ENCODE measurements around the gene MMP1.

Gene MMP1

DNA sequence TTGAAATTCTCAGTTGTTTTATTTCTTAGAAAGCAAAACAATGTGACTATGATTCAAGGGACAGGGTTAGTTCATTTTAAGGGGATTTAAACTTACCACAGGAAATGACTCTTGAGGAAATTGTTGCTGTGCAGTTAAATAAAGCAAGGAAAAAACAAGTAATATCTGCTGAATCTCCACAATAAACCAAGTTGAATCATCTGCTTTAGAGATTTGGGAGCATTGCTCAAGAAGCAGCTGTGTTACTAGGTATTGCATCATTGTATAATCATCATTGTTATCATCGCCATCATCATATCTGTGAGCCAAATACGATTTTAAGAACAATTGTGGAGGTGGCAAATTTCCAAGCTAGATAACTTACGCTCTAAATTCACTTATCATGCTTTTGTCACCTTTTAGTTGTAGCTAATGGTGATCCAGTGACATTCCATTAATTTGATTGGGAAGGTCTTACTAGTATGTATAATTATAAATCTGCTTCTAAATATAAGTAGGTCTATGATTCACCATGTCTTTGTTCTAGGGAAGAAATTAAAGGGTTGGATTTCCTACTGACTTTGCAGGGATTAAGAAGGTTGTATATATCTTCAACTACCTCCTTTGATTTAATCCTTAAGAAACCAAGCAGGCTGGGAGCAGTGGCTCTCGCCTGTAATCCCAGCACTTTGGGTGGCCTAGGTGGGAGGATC is 37.5 kb downstream of the MMP1 start:
- no peaks in the 10 kb centered on the region for H3K9me2 ChIP-seq (ENCODE audit: low read depth, low read length)
- H2AFZ ChIP-seq (ENCODE audit: low read length) = no peak overlapping the region
- no peaks in the 10 kb centered on the region for H3K36me3 ChIP-seq (ENCODE audit: insufficient read depth, low read length)
- H3K4me1 ChIP-seq (ENCODE audit: insufficient read depth, low read length, severe bottlenecking) = no peaks in the 10 kb centered on the region
- H3K9ac ChIP-seq (ENCODE audit: low read length) = no peak overlapping the region
- H3K27ac ChIP-seq (ENCODE audit: low read depth, low read length, poor library complexity, severe bottlenecking) = no peak overlapping the region
- no peaks in the 10 kb centered on the region for H3F3A ChIP-seq (ENCODE audit: insufficient read depth, low read length)
- no peaks in the 10 kb centered on the region for H3K27me3 ChIP-seq (ENCODE audit: insufficient read depth, low read length)
- no peaks in the 10 kb centered on the region for H4K20me1 ChIP-seq (ENCODE audit: insufficient read depth, low read length)
- TF ChIP-seq, protein P1, sequence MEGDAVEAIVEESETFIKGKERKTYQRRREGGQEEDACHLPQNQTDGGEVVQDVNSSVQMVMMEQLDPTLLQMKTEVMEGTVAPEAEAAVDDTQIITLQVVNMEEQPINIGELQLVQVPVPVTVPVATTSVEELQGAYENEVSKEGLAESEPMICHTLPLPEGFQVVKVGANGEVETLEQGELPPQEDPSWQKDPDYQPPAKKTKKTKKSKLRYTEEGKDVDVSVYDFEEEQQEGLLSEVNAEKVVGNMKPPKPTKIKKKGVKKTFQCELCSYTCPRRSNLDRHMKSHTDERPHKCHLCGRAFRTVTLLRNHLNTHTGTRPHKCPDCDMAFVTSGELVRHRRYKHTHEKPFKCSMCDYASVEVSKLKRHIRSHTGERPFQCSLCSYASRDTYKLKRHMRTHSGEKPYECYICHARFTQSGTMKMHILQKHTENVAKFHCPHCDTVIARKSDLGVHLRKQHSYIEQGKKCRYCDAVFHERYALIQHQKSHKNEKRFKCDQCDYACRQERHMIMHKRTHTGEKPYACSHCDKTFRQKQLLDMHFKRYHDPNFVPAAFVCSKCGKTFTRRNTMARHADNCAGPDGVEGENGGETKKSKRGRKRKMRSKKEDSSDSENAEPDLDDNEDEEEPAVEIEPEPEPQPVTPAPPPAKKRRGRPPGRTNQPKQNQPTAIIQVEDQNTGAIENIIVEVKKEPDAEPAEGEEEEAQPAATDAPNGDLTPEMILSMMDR (IDR thresholded peaks at IDR 0.05; ENCODE audit: low read length) = no peak
- no peak overlapping the region for H3K4me3 ChIP-seq (ENCODE audit: low read depth, low read length, poor library complexity, severe bottlenecking)
- H3K4me2 ChIP-seq (ENCODE audit: low read length) = no peak overlapping the region
- no peaks in the 10 kb centered on the region for H3K9me3 ChIP-seq (ENCODE audit: low read length)
- no peaks in the 10 kb centered on the region for H3K79me2 ChIP-seq (ENCODE audit: insufficient read depth, low read length)

DNA sequence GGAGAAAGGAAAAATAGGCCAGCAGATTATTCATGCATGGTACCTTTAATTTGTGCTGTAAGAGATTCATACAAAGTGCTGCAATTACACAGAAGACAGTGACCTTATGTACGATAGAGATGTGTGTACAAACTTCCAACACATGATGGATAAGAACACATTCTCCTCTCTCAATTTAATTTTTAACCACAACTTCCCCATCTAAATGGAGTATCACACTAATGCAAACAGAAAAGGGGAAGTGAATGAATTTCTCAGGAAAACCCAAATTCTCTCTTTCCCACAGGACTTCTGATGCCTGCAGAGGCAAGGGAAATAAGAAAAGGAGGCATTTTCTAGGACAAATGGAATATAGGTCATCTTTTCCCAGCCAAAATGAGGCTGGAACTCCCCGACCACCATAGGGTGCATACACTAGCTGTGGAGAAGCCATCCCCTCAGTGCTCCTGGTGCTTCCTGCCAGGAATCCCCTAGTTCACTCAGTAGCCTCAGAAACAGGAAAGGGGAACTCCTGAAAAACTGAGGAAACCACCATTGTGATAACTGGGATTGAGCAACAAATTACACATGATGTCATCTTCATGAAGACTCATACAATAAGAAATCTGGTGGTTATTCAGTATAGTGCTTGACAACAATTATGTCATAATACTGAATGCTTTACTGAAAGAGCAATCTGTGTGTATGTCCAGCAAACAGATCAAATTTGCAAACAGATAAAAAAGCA is 40.0 kb downstream of the MMP1 start:
- H3K4me1 ChIP-seq (ENCODE audit: insufficient read depth, low read length, severe bottlenecking) = no peaks in the 10 kb centered on the region
- H2AFZ ChIP-seq (ENCODE audit: low read length) = no peak overlapping the region
- TF ChIP-seq EZH2 (IDR thresholded peaks at IDR 0.05; ENCODE audit: borderline replicate concordance, low read length) = no peak
- TF ChIP-seq, protein P1 (IDR thresholded peaks at IDR 0.05; ENCODE audit: low read length) = no peak
- no peaks in the 10 kb centered on the region for H3K9me2 ChIP-seq (ENCODE audit: low read depth, low read length)
- no peaks in the 10 kb centered on the region for H3K9me3 ChIP-seq (ENCODE audit: low read length)
- H3K4me2 ChIP-seq (ENCODE audit: low read length) = no peak overlapping the region
- no peaks in the 10 kb centered on the region for H3K79me2 ChIP-seq (ENCODE audit: insufficient read depth, low read length)
- no peaks in the 10 kb centered on the region for H3F3A ChIP-seq (ENCODE audit: insufficient read depth, low read length)
- no peaks in the 10 kb centered on the region for H4K20me1 ChIP-seq (ENCODE audit: insufficient read depth, low read length)
- no peaks in the 10 kb centered on the region for H3K27me3 ChIP-seq (ENCODE audit: insufficient read depth, low read length)
- no peak overlapping the region for H3K9ac ChIP-seq (ENCODE audit: low read length)
- no peak overlapping the region for H3K27ac ChIP-seq (ENCODE audit: low read depth, low read length, poor library complexity, severe bottlenecking)
- H3K36me3 ChIP-seq (ENCODE audit: insufficient read depth, low read length) = no peaks in the 10 kb centered on the region
- no peak overlapping the region for H3K4me3 ChIP-seq (ENCODE audit: low read depth, low read length, poor library complexity, severe bottlenecking)

DNA sequence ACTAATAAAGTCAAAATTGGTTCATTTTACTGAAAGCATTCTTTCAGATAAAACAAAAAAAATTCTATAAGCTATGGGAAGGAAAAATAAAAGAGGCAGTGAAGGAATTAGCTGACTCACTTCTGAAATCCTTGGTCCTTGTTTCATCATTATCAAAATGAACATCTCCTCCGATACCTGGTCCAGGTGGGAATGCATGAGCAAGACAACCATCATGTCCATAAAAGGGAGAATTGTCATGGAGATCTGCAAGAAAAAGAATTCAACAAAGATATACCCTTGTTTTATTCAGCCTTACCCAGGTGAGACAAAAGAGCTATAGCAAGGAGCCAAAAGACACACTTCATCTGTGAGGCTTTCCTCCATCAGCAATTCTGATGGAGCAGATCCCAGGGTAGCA is 44.7 kb downstream of the MMP1 start:
- no peak overlapping the region for H3K27ac ChIP-seq (ENCODE audit: low read depth, low read length, poor library complexity, severe bottlenecking)
- no peaks in the 10 kb centered on the region for H3K79me2 ChIP-seq (ENCODE audit: insufficient read depth, low read length)
- H3K36me3 ChIP-seq (ENCODE audit: insufficient read depth, low read length) = no peaks in the 10 kb centered on the region
- H3K4me3 ChIP-seq (ENCODE audit: low read depth, low read length, poor library complexity, severe bottlenecking) = no peak overlapping the region
- H3K4me1 ChIP-seq (ENCODE audit: insufficient read depth, low read length, severe bottlenecking) = no peaks in the 10 kb centered on the region
- no peak overlapping the region for H3K4me2 ChIP-seq (ENCODE audit: low read length)
- no peaks in the 10 kb centered on the region for H4K20me1 ChIP-seq (ENCODE audit: insufficient read depth, low read length)
- H3K9me3 ChIP-seq (ENCODE audit: low read length) = no peaks in the 10 kb centered on the region
- H3K27me3 ChIP-seq (ENCODE audit: insufficient read depth, low read length) = no peaks in the 10 kb centered on the region
- TF ChIP-seq, protein P1 (IDR thresholded peaks at IDR 0.05; ENCODE audit: low read length) = no peak
- TF ChIP-seq EZH2 (IDR thresholded peaks at IDR 0.05; ENCODE audit: borderline replicate concordance, low read length) = no peak
- no peaks in the 10 kb centered on the region for H3K9me2 ChIP-seq (ENCODE audit: low read depth, low read length)
- no peaks in the 10 kb centered on the region for H3F3A ChIP-seq (ENCODE audit: insufficient read depth, low read length)
- no peak overlapping the region for H3K9ac ChIP-seq (ENCODE audit: low read length)
- H2AFZ ChIP-seq (ENCODE audit: low read length) = no peak overlapping the region

Measured in OCI-LY1 (cell line).